ENCODE data around the gene MIER3. TPM values are rescaled to one million over a fixed set of nuclear protein-coding genes. Genes with fewer than 3 reads are reported as not detected.

The MIER3 gene
- total RNA-seq, 1 donor from 2014 or later: 22.2 TPM

- Mint-ChIP-seq H3K36me3 (ENCODE audit: low read depth) (peaks cover 5% of the 10 kb centered on the region), H3K4me3 (no peak overlapping the region), H3K4me1 (peaks cover 20% of the 10 kb centered on the region), H3K9me3 (no peaks in the 10 kb centered on the region), H3K27ac (no peak overlapping the region), H3K27me3 (peaks cover 17% of the 10 kb centered on the region)
- CTCF ChIA-PET: interaction anchor here (1.6 kb wide), 1 partner anchor 42 kb away, joined by 5 read pairs; no protein-coding TSS in a partner anchor
- DNase-seq (no peak), ATAC-seq (ENCODE audit: low read depth) (no peak)
- intact Hi-C loops (cut with micrococcal nuclease): no loop called here
- no peak for TF ChIP-seq CTCF (IDR thresholded peaks at IDR 0.05)
- POLR2A ChIA-PET: no interaction called here
These were observed 2.3 kb upstream of the MIER3 start for GRCh38 chr5:56954262-56954661.

DNA sequence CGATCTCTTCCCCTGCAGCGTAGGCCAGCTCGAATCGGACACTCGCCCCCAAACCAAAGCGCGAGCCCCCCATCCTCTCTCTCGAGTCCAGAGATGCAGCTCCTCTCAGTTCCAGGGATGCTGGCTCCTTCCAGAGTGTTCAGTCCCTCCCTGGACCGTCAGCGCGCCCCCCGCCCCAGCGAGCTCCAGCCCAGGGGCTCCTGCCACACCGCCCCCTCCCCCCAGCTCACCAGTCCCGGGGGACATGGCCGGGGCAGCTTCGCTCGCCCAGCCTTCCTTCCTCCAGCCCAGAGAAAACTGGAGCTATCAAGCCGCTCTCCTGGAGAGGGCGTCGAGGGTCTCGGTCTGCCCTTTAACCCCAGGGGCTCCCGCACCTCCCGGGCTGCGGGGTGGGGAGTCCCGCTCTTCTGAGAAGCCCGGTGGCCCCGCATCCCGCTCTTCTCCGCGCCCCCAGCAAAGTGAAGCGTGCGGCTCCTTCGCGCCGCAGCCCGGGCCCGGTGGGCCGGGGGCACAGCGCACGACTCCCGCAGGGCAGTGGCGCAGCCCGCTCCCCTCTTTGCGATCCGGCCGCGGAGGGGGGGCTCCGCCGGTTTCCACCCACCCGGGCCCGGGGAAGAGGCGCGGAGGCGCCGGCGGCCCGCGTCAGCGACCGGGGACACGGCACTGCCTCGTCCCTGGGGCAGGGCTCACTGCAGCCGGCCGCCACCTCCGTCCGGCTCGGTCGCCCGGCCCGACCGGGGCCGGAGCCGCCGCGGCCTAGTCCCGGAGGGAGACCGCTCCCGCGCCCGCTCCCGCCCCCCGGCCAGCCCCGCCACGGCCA is 587 bp downstream of the MIER3 start:
- Mint-ChIP-seq H3K4me3 (peak overlapping the region; percentile 95), H3K27ac (peak overlapping the region; percentile 80), H3K4me1 (peaks cover 20% of the 10 kb centered on the region), H3K9me3 (no peaks in the 10 kb centered on the region), H3K36me3 (ENCODE audit: low read depth) (peaks cover 7% of the 10 kb centered on the region), H3K27me3 (peaks cover 4% of the 10 kb centered on the region)
- intact Hi-C loops (cut with micrococcal nuclease): no loop called here
- ChIA-PET CTCF (interaction anchor here (0.6 to 1.4 kb wide), 3 partner anchors 50 to 680 kb away, joined by 3 to 6 read pairs (median 6); no protein-coding TSS in a partner anchor), POLR2A (interaction anchor here (0.5 to 2.3 kb wide), 7 partner anchors 35 to 268 kb away, joined by 3 to 20 read pairs (median 4); partner anchors contain the start of genes GPBP1 and SETD9)
- no peak for DNase-seq
- ATAC-seq (ENCODE audit: low read depth): peak; percentile 32
- TF ChIP-seq CTCF (IDR thresholded peaks at IDR 0.05): no peak

GRCh38 chr5:56950626-56951125 is 1.2 kb downstream of the MIER3 start:
- H3K36me3 Mint-ChIP-seq (ENCODE audit: low read depth): peaks cover 13% of the 10 kb centered on the region
- ChIA-PET POLR2A (interaction anchor here (0.5 to 2.3 kb wide), 8 partner anchors 35 to 269 kb away, joined by 3 to 20 read pairs (median 4); partner anchors contain the start of genes GPBP1 and SETD9), CTCF (interaction anchor here (0.6 to 2.4 kb wide), 5 partner anchors 50 to 680 kb away, joined by 3 to 12 read pairs (median 6); no protein-coding TSS in a partner anchor)
- H3K4me1 Mint-ChIP-seq: peaks cover 20% of the 10 kb centered on the region
- ATAC-seq (ENCODE audit: low read depth) (peak; percentile 46), DNase-seq (peak; percentile 38)
- peak overlapping the region; percentile 95 for H3K4me3 Mint-ChIP-seq
- peaks cover 4% of the 10 kb centered on the region for H3K27me3 Mint-ChIP-seq
- no peak for TF ChIP-seq CTCF (IDR thresholded peaks at IDR 0.05)
- peak overlapping the region; percentile 80 for H3K27ac Mint-ChIP-seq
- intact Hi-C loops (cut with micrococcal nuclease): loop anchor here (1.0 kb wide), 1 partner anchor 222 kb away; no protein-coding TSS in a partner anchor
- H3K9me3 Mint-ChIP-seq: no peaks in the 10 kb centered on the region

- CTCF ChIA-PET: no interaction called here
- Mint-ChIP-seq H3K4me1 (peaks cover 12% of the 10 kb centered on the region), H3K36me3 (ENCODE audit: low read depth) (peaks cover 41% of the 10 kb centered on the region), H3K4me3 (no peak overlapping the region), H3K27me3 (no peaks in the 10 kb centered on the region), H3K9me3 (no peaks in the 10 kb centered on the region), H3K27ac (no peak overlapping the region)
- DNase-seq: no peak
- ATAC-seq (ENCODE audit: low read depth): no peak
- no peak for TF ChIP-seq CTCF (IDR thresholded peaks at IDR 0.05)
- intact Hi-C loops (cut with micrococcal nuclease): no loop called here
- POLR2A ChIA-PET: no interaction called here
These were observed 4.9 kb downstream of the MIER3 start for GRCh38 chr5:56947052-56947451.

DNA sequence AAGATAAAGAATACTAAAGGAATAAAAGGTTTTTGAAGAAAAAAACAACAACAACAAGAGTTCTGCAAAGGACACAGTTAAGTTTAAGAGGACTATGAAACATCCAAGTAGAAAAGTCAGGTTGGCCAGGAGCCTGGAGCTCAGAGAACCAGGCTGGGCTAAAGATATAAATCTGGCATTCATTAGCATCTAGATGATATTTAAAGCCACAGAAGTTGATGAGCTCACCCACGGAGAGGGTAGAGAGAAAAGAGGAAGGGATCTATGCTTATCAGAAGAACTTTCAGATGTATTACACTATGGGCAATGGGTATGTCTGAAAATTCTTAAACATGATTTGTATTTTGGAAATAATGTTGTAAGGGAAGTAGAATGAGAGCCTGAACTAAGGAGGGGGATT is 9.9 kb downstream of the MIER3 start:
- ChIA-PET CTCF (no interaction called here), POLR2A (no interaction called here)
- no peak overlapping the region for H3K4me3 Mint-ChIP-seq
- H3K9me3 Mint-ChIP-seq: no peaks in the 10 kb centered on the region
- H3K27me3 Mint-ChIP-seq: no peaks in the 10 kb centered on the region
- no peak for ATAC-seq (ENCODE audit: low read depth)
- no peaks in the 10 kb centered on the region for H3K4me1 Mint-ChIP-seq
- no peak for DNase-seq
- no peak for TF ChIP-seq CTCF (IDR thresholded peaks at IDR 0.05)
- H3K27ac Mint-ChIP-seq: no peak overlapping the region
- intact Hi-C loops (cut with micrococcal nuclease): no loop called here
- H3K36me3 Mint-ChIP-seq (ENCODE audit: low read depth): peaks cover 79% of the 10 kb centered on the region

All from activated B cell treated with CpG ODN at 0.5 μM for 24 hours (primary cell).